NCI-H1105 treated with DMSO at 0.1 percent for 48 hours (cell line): ENCODE results near the gene ANKRD6.

Experiments
- DNase-seq: peaks from one replicate; lab custom pipeline; 2025; lab: John Stamatoyannopoulos, UW

The ANKRD6 gene

GRCh38 chr6:89509777-89510281, 76.9 kb downstream of the ANKRD6 start:
- peak; percentile 58 for DNase-seq

- no peak for DNase-seq
Measured at GRCh38 chr6:89510393-89510792, 77.4 kb downstream of the ANKRD6 start.

- DNase-seq, result no peak
Measured at GRCh38 chr6:89518352-89519055, 85.6 kb downstream of the ANKRD6 start.

GRCh38 chr6:89520736-89521135, 87.8 kb downstream of the ANKRD6 start:
- no peak for DNase-seq

- DNase-seq, result no peak
Measured at GRCh38 chr6:89522778-89523177, 89.8 kb downstream of the ANKRD6 start.

GRCh38 chr6:89525786-89526562, 93.0 kb downstream of the ANKRD6 start:
- DNase-seq, result no peak

GRCh38 chr6:89526563-89526869, 93.6 kb downstream of the ANKRD6 start:
- DNase-seq, result no peak

- no peak for DNase-seq
Measured at GRCh38 chr6:89527634-89528033, 94.7 kb downstream of the ANKRD6 start.

GRCh38 chr6:89528866-89529265, 95.9 kb downstream of the ANKRD6 start:
- no peak for DNase-seq

- peak; percentile 29 for DNase-seq
Measured at GRCh38 chr6:89530982-89531381, 98.0 kb downstream of the ANKRD6 start.

GRCh38 chr6:89536231-89536630, 103.3 kb downstream of the ANKRD6 start:
- DNase-seq, result no peak

- no peak for DNase-seq
Measured at GRCh38 chr6:89539779-89540178, 106.8 kb downstream of the ANKRD6 start.

- no peak for DNase-seq
Measured at GRCh38 chr6:89542081-89542857, 109.3 kb downstream of the ANKRD6 start.

- DNase-seq, result no peak
Measured at GRCh38 chr6:89542866-89543265, 109.9 kb downstream of the ANKRD6 start.

GRCh38 chr6:89547281-89547680, 114.3 kb downstream of the ANKRD6 start:
- peak; percentile 32 for DNase-seq

- no peak for DNase-seq
Measured at GRCh38 chr6:89553431-89553830, 120.5 kb downstream of the ANKRD6 start.

- no peak for DNase-seq
Measured at GRCh38 chr6:89554106-89554505, 121.2 kb downstream of the ANKRD6 start.

- DNase-seq, result no peak
Measured at GRCh38 chr6:89555031-89555430, 122.1 kb downstream of the ANKRD6 start.

GRCh38 chr6:89555806-89556205, 122.9 kb downstream of the ANKRD6 start:
- DNase-seq, result no peak

GRCh38 chr6:89559487-89559886, 126.5 kb downstream of the ANKRD6 start:
- no peak for DNase-seq

GRCh38 chr6:89562093-89562973, 129.4 kb downstream of the ANKRD6 start:
- no peak for DNase-seq

- DNase-seq, result no peak
Measured at GRCh38 chr6:89563866-89564265, 130.9 kb downstream of the ANKRD6 start.
